Heart right ventricle (tissue), 16 donors: ENCODE measurements around the gene IFT52. TPM values are rescaled to one million over a fixed set of nuclear protein-coding genes. Genes with fewer than 3 reads are reported as not detected.

Experiments used
- ATAC-seq, 8 donors: fragments of 200-7000 bp; cut with Tn5 transposase; one replicate each; pipeline ENCODE4 v1.9.1; 2020; ENCODE audit warnings: mild to moderate bottlenecking in 8 of 8, moderate library complexity in 8 of 8, moderate number of reproducible peaks in 1 of 8
- DNase-seq, 2 donors: peaks; one replicate each; pipeline ENCODE4 v3.0.0-alpha.2; 2020
- H3K27ac ChIP-seq, 10 donors: fragments of 200-600 bp; sonication (generic) in 2 of 10; one replicate each; pipeline versions ENCODE4 v1.5.0 to v1.8.0; 2020 to 2022; ENCODE audit warnings: mild to moderate bottlenecking in 3 of 10
- H3K27me3 ChIP-seq, 7 donors: fragments of 200-600 bp; one replicate each; pipeline ENCODE4 v1.8.0; 2021 to 2022; ENCODE audit warnings: mild to moderate bottlenecking in 2 of 7
- H3K36me3 ChIP-seq, 9 donors: fragments of 200-600 bp; sonication (generic) in 1 of 9; one replicate each; pipeline versions ENCODE4 v1.5.0 to v1.8.0; 2020 to 2022; ENCODE audit warnings: mild to moderate bottlenecking in 2 of 9
- H3K4me1 ChIP-seq, 9 donors: fragments of 200-600 bp; sonication (generic) in 1 of 9; one replicate each; pipeline versions ENCODE4 v1.5.0 to v1.8.0; 2020 to 2022; ENCODE audit warnings: mild to moderate bottlenecking in 4 of 9
- H3K4me3 ChIP-seq, 10 donors: fragments of 200-600 bp; sonication (generic) in 2 of 10; one replicate each; pipeline versions ENCODE4 v1.5.0 to v1.8.0; 2020 to 2022; ENCODE audit warnings: mild to moderate bottlenecking in 7 of 10, moderate library complexity in 2 of 10
- H3K9me3 ChIP-seq, 11 donors: fragments of 200-600 bp in 10 of 11; sonication (generic) in 2 of 11; one replicate each; pipeline versions ENCODE4 v1.5.0 to v1.8.0; 2013 to 2022; ENCODE audit warnings: mild to moderate bottlenecking in 2 of 11, control low read depth in 1 of 11, moderate library complexity in 1 of 11
- WGBS, 2 donors: extraction: QIAGEN DNeasy Blood & Tissue Kit; methylation state at CpG; one replicate each; pipeline ENCODE4 v1.1.7; 2013; ENCODE audit warnings: inconsistent platforms in 1 of 2; 5-methylcytosine and 5-hydroxymethylcytosine counted together
- intact Hi-C, 10 donors: fragments of 100-400 bp; cut with DNase I; formaldehyde crosslinking; loops; one replicate each; pipeline versions ENCODE4 v1.11.1 to v1.14.2; 2022
- polyA plus RNA-seq, 2 donors: library from polyadenylated mRNA; stranded (reverse); fragments of 200-250 nt; gene quantifications; one replicate each; pipeline ENCODE4 v1.2.3, GENCODE V29; 2013
- total RNA-seq, 10 donors: library from RNA; stranded (reverse); fragmentation: NEBNext Ultra II Directional in 3 of 10; extraction: Animal tissue kit (Norgen Biotek cat#: 25700) in 3 of 10; gene quantifications; one replicate each; pipeline versions ENCODE4 v1.2.1 to v1.2.4, GENCODE V29; 2021 to 2023
- TF ChIP-seq, protein P1 (sequence below), 9 donors: fragments of 200-600 bp; sonication (generic) in 2 of 9; IDR thresholded peaks; one replicate each; pipeline versions ENCODE4 v1.5.0 to v1.8.0; 2021 to 2022; ENCODE audit warnings: antibody characterized with exemption in 9 of 9, mild to moderate bottlenecking in 5 of 9, moderate library complexity in 1 of 9
- donor health status: Arrhythmogenic right ventricular cardiomyopathy.
- donor health status: ischemic (EF 13 %, LVEDD 7.1; RV severe dilation, severe dysfunction).
- donor health status: healthy with polysubstance abuse.
- donor health status: DM: no; HTN: yes; CAD: no.
- donor health status: DM: no; HTN: no; CAD: no.
- donor health status: ischemic (EF 25% LVEDD 6.9; RV normal size, moderate dysfunction).
- donor health status: ischemic (EF 25% LVEDD 5.7; RV mildly dilated, moderate dysfunction).
- donor health status: healthy.
- donor health status: DM: yes; HTN: yes; CAD: no.
- donor health status: Ischemic cardiomyopathy.
- donor health status: ischemic (EF 35%, LVEDD 5.7; RV mildly dilated, moderate dysfunction).
- donor health status: nonischemic (EF 11% LVEDD 7.7; RV severe dilation, severe dysfunction).
- donor health status: DM: yes; HTN: yes; CAD: no.
- donor health status: PGD.
- donor health status: ischemic (EF 29% LVEDD 5.4; RV normal size, mild dysfunction).
- donor health status: nonischemic (EF 23%, LVEDD 6.1; RV moderate dilation, normal function).

The IFT52 gene
- total and polyA plus RNA-seq, 12 donors: 5.2 to 8.9 (median 7.0) TPM

DNA sequence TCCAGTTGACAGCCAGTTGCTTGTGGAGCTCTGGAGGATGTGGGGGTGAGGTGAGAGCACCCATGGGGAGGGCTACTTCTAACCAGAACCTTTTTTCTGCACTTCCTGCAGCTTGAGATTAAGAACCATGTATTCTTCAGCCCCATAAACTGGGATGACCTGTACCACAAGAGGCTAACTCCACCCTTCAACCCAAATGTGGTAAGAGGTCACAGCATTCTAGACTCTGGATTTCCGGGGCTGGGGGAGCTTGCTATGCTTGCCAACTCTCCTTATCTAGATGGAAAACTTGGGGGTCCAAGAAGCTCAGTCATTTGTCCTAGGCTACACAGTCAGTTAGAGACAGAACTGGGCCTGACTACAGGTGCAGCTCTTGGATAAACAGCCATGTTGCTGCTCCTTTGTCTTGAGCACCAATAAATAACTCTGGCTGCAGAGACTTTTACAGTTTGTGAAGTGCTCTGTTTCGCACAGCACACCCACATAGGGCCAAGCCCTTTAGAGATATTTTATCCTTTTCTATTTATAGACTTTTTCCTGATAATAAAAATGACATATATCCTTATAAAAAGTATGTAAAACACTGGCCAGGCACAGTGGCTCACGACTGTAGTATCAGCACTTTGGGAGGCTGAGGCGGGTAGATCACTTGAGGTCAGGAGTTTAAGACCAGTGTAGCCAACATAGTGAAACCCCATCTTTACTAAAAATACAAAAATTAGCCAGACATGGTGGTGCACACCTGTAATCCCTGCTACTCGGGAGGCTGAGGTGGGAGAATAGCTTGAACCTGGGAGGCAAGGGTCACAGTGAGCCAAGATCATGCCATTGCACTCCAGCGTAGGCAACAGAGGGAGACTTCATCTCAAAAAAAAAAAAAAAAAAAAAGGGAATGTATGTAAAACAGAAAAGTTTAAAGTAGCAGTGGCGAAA, 10.6 kb upstream of the IFT52 start:
- Histone ChIP-seq H3K4me1 (peaks cover 0 to 16% (median 0%) of the 10 kb centered on the region in 9 donors), H3K27me3 (no peaks in the 10 kb centered on the region), H3K9me3 (no peaks in the 10 kb centered on the region), H3K27ac (no peak overlapping the region), H3K36me3 (no peaks in the 10 kb centered on the region), H3K4me3 (no peak overlapping the region)
- no peak for ATAC-seq
- intact Hi-C loops: loop anchor here in 2 of 10 donors (10.0 kb wide), 1 partner anchor 125 kb away; the partner anchor contains the start of gene SRSF6 (in 2 of the 2)
- TF ChIP-seq, protein P1, sequence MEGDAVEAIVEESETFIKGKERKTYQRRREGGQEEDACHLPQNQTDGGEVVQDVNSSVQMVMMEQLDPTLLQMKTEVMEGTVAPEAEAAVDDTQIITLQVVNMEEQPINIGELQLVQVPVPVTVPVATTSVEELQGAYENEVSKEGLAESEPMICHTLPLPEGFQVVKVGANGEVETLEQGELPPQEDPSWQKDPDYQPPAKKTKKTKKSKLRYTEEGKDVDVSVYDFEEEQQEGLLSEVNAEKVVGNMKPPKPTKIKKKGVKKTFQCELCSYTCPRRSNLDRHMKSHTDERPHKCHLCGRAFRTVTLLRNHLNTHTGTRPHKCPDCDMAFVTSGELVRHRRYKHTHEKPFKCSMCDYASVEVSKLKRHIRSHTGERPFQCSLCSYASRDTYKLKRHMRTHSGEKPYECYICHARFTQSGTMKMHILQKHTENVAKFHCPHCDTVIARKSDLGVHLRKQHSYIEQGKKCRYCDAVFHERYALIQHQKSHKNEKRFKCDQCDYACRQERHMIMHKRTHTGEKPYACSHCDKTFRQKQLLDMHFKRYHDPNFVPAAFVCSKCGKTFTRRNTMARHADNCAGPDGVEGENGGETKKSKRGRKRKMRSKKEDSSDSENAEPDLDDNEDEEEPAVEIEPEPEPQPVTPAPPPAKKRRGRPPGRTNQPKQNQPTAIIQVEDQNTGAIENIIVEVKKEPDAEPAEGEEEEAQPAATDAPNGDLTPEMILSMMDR (IDR thresholded peaks at IDR 0.05): no peak
- WGBS, 2 donors: 53 to 67% methylated on average over 7 of the region's 7 CpGs
- no peak for DNase-seq

DNA sequence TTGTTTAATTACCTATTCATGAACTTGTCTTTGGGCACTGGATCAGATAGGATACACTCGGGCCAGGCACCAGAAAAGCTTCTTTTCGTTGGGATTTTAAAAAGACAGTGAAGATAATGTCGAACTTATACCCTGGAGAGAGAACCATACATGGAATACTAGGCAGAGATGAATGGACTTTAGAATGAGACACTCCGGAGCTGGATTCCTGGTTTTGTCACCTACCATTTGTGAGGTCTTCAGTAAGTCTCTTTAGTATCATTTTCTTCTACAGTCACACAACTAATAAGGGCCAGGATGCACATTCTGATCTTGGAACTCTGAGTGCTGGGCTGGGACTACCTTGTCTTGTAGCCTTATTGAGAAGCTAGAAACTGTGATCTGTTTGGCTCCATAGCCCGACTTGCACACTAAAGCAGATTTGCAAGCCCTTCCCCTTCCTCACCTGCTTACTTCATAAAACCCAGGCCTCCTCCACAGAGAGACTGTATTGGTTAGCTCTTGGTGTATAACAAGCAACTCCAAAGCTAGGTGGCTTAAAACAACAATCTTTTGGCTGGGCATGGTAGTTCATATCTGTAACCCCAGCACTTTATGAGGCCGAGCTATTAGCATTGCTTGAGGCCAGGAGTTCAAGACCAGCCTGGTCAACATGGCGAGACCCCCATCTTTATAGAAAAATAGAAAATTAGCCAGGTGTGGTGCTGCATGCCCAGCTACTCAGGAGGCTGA, 7.4 kb upstream of the IFT52 start:
- no peak overlapping the region for H3K4me3 ChIP-seq
- no peaks in the 10 kb centered on the region for H3K9me3 ChIP-seq
- peaks cover 0 to 16% (median 0%) of the 10 kb centered on the region in 9 donors for H3K4me1 ChIP-seq
- no peaks in the 10 kb centered on the region for H3K27me3 ChIP-seq
- no peak overlapping the region for H3K27ac ChIP-seq
- TF ChIP-seq, protein P1 (IDR thresholded peaks at IDR 0.05): no peak
- no peaks in the 10 kb centered on the region for H3K36me3 ChIP-seq
- intact Hi-C loops: loop anchor here in 2 of 10 donors (10.0 kb wide), 1 partner anchor 128 kb away; the partner anchor contains the start of gene SRSF6 (in 2 of the 2)
- no peak for ATAC-seq
- 79 to 83% methylated on average over 7 of the region's 7 CpGs for WGBS, 2 donors
- DNase-seq: no peak

- Histone ChIP-seq H3K36me3 (no peaks in the 10 kb centered on the region), H3K4me1 (peaks cover 0 to 16% (median 0%) of the 10 kb centered on the region in 9 donors), H3K9me3 (no peaks in the 10 kb centered on the region), H3K4me3 (no peak overlapping the region), H3K27me3 (no peaks in the 10 kb centered on the region), H3K27ac (no peak overlapping the region)
- 47 to 53% methylated on average over 2 of the region's 2 CpGs for WGBS, 2 donors
- intact Hi-C loops: loop anchor here in 2 of 10 donors (10.0 kb wide), 1 partner anchor 129 kb away; the partner anchor contains the start of gene SRSF6 (in 2 of the 2)
- DNase-seq: peak; percentile 43 to 64
- TF ChIP-seq, protein P1 (IDR thresholded peaks at IDR 0.05): no peak
- ATAC-seq: peak in 7 of 8 donors; percentile 33 to 80 (median 64)
Observed at GRCh38 chr20:43583982-43584432, 6.7 kb upstream of the IFT52 start.
